ENCODE measurements around the gene CELF1. TPM values are rescaled to one million over a fixed set of nuclear protein-coding genes. Genes with fewer than 3 reads are reported as not detected.

The CELF1 gene
- total and polyA plus RNA-seq, 2 experiments from 2014 or later, result 124 to 233 TPM

DNA sequence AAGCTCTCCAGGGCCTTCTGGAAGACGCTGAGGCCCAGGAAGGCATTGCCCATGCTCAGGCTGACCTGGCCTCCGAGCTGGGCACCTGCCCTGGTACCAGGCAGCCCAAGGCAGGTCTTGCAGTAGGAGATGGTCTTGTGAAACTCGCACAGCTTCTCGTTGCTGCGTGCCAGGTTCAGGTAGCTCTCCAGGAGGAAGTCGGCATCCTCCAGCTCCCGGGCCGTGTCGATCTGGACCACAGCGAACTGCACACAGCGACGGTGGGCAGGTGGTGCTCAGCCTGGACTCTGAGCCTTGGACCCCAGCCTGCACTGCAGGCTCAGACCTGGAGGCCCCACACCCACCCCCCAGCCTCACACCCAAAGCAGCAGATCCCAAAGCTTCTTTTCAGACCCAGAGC is 105.0 kb downstream of the CELF1 start:
- Mint-ChIP-seq H3K4me3 (no peak overlapping the region), H3K36me3 (ENCODE audit: low read depth) (no peaks in the 10 kb centered on the region), H3K27me3 (ENCODE audit: insufficient read depth, low read depth, poor library complexity) (no peaks in the 10 kb centered on the region), H3K9me3 (no peaks in the 10 kb centered on the region), H3K27ac (no peak overlapping the region), H3K4me1 (no peaks in the 10 kb centered on the region)
- DNase-seq (ENCODE audit: low spot score) (no peak), ATAC-seq (no peak)
- Histone ChIP-seq H4K20me1 (replicated peaks; ENCODE audit: insufficient read depth) (no peaks in the 10 kb centered on the region), H3K4me3 (no peak overlapping the region), H2AFZ (no peak overlapping the region), H3K27ac (ENCODE audit: low read depth) (no peak overlapping the region), H3K27me3 (ENCODE audit: insufficient read depth) (no peaks in the 10 kb centered on the region), H3K4me2 (no peak overlapping the region), H3F3A (replicated peaks; ENCODE audit: low read depth) (no peaks in the 10 kb centered on the region), H3K9me2 (ENCODE audit: insufficient read depth) (no peaks in the 10 kb centered on the region), H3K4me1 (ENCODE audit: insufficient read depth) (no peaks in the 10 kb centered on the region), H3K36me3 (ENCODE audit: insufficient read depth) (no peaks in the 10 kb centered on the region), H3K79me2 (replicated peaks; ENCODE audit: insufficient read depth) (no peaks in the 10 kb centered on the region)
- no peak for TF ChIP-seq ZNF114 (CRISPR knock-in tag; IDR thresholded peaks at IDR 0.05)
- no peak for TF ChIP-seq NANOG (IDR thresholded peaks at IDR 0.05; ENCODE audit: borderline replicate concordance)
- no peak for TF ChIP-seq STAT1 (IDR thresholded peaks at IDR 0.05; ENCODE audit: unreplicated experiment)
- no peak for TF ChIP-seq EZH2 (IDR thresholded peaks at IDR 0.05; ENCODE audit: low read depth, unreplicated experiment)
- TF ChIP-seq, protein P1, sequence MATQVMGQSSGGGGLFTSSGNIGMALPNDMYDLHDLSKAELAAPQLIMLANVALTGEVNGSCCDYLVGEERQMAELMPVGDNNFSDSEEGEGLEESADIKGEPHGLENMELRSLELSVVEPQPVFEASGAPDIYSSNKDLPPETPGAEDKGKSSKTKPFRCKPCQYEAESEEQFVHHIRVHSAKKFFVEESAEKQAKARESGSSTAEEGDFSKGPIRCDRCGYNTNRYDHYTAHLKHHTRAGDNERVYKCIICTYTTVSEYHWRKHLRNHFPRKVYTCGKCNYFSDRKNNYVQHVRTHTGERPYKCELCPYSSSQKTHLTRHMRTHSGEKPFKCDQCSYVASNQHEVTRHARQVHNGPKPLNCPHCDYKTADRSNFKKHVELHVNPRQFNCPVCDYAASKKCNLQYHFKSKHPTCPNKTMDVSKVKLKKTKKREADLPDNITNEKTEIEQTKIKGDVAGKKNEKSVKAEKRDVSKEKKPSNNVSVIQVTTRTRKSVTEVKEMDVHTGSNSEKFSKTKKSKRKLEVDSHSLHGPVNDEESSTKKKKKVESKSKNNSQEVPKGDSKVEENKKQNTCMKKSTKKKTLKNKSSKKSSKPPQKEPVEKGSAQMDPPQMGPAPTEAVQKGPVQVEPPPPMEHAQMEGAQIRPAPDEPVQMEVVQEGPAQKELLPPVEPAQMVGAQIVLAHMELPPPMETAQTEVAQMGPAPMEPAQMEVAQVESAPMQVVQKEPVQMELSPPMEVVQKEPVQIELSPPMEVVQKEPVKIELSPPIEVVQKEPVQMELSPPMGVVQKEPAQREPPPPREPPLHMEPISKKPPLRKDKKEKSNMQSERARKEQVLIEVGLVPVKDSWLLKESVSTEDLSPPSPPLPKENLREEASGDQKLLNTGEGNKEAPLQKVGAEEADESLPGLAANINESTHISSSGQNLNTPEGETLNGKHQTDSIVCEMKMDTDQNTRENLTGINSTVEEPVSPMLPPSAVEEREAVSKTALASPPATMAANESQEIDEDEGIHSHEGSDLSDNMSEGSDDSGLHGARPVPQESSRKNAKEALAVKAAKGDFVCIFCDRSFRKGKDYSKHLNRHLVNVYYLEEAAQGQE (IDR thresholded peaks at IDR 0.05; ENCODE audit: unreplicated experiment), result no peak
- TF ChIP-seq JUNB (IDR thresholded peaks at IDR 0.05; ENCODE audit: unreplicated experiment), result no peak
- TF ChIP-seq, protein P2, sequence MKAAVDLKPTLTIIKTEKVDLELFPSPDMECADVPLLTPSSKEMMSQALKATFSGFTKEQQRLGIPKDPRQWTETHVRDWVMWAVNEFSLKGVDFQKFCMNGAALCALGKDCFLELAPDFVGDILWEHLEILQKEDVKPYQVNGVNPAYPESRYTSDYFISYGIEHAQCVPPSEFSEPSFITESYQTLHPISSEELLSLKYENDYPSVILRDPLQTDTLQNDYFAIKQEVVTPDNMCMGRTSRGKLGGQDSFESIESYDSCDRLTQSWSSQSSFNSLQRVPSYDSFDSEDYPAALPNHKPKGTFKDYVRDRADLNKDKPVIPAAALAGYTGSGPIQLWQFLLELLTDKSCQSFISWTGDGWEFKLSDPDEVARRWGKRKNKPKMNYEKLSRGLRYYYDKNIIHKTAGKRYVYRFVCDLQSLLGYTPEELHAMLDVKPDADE (IDR thresholded peaks at IDR 0.05), result no peak
- TF ChIP-seq, protein P3, sequence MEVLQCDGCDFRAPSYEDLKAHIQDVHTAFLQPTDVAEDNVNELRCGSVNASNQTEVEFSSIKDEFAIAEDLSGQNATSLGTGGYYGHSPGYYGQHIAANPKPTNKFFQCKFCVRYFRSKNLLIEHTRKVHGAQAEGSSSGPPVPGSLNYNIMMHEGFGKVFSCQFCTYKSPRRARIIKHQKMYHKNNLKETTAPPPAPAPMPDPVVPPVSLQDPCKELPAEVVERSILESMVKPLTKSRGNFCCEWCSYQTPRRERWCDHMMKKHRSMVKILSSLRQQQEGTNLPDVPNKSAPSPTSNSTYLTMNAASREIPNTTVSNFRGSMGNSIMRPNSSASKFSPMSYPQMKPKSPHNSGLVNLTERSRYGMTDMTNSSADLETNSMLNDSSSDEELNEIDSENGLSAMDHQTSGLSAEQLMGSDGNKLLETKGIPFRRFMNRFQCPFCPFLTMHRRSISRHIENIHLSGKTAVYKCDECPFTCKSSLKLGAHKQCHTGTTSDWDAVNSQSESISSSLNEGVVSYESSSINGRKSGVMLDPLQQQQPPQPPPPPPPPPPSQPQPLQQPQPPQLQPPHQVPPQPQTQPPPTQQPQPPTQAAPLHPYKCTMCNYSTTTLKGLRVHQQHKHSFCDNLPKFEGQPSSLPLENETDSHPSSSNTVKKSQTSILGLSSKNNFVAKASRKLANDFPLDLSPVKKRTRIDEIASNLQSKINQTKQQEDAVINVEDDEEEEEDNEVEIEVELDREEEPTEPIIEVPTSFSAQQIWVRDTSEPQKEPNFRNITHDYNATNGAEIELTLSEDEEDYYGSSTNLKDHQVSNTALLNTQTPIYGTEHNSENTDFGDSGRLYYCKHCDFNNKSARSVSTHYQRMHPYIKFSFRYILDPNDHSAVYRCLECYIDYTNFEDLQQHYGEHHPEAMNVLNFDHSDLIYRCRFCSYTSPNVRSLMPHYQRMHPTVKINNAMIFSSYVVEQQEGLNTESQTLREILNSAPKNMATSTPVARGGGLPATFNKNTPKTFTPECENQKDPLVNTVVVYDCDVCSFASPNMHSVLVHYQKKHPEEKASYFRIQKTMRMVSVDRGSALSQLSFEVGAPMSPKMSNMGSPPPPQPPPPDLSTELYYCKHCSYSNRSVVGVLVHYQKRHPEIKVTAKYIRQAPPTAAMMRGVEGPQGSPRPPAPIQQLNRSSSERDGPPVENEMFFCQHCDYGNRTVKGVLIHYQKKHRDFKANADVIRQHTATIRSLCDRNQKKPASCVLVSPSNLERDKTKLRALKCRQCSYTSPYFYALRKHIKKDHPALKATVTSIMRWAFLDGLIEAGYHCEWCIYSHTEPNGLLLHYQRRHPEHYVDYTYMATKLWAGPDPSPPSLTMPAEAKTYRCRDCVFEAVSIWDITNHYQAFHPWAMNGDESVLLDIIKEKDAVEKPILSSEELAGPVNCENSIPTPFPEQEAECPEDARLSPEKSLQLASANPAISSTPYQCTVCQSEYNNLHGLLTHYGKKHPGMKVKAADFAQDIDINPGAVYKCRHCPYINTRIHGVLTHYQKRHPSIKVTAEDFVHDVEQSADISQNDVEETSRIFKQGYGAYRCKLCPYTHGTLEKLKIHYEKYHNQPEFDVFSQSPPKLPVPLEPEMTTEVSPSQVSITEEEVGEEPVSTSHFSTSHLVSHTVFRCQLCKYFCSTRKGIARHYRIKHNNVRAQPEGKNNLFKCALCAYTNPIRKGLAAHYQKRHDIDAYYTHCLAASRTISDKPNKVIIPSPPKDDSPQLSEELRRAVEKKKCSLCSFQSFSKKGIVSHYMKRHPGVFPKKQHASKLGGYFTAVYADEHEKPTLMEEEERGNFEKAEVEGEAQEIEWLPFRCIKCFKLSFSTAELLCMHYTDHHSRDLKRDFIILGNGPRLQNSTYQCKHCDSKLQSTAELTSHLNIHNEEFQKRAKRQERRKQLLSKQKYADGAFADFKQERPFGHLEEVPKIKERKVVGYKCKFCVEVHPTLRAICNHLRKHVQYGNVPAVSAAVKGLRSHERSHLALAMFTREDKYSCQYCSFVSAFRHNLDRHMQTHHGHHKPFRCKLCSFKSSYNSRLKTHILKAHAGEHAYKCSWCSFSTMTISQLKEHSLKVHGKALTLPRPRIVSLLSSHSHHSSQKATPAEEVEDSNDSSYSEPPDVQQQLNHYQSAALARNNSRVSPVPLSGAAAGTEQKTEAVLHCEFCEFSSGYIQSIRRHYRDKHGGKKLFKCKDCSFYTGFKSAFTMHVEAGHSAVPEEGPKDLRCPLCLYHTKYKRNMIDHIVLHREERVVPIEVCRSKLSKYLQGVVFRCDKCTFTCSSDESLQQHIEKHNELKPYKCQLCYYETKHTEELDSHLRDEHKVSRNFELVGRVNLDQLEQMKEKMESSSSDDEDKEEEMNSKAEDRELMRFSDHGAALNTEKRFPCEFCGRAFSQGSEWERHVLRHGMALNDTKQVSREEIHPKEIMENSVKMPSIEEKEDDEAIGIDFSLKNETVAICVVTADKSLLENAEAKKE (CRISPR knock-in tag; IDR thresholded peaks at IDR 0.05), result no peak
- TF ChIP-seq POLR2AphosphoS5 (IDR thresholded peaks at IDR 0.05; ENCODE audit: low read depth), result no peak
- TF ChIP-seq, protein P4, sequence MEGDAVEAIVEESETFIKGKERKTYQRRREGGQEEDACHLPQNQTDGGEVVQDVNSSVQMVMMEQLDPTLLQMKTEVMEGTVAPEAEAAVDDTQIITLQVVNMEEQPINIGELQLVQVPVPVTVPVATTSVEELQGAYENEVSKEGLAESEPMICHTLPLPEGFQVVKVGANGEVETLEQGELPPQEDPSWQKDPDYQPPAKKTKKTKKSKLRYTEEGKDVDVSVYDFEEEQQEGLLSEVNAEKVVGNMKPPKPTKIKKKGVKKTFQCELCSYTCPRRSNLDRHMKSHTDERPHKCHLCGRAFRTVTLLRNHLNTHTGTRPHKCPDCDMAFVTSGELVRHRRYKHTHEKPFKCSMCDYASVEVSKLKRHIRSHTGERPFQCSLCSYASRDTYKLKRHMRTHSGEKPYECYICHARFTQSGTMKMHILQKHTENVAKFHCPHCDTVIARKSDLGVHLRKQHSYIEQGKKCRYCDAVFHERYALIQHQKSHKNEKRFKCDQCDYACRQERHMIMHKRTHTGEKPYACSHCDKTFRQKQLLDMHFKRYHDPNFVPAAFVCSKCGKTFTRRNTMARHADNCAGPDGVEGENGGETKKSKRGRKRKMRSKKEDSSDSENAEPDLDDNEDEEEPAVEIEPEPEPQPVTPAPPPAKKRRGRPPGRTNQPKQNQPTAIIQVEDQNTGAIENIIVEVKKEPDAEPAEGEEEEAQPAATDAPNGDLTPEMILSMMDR (conservative IDR thresholded peaks at IDR 0.05; ENCODE audit: low read depth in 2 of 2), result no peak
- TF ChIP-seq CREB1 (CRISPR knock-in tag; IDR thresholded peaks at IDR 0.05; ENCODE audit: low read depth), result no peak
- TF ChIP-seq ZNF331 (CRISPR knock-in tag; IDR thresholded peaks at IDR 0.05; ENCODE audit: low read depth), result no peak
- TF ChIP-seq EZH2phosphoT487 (IDR thresholded peaks at IDR 0.05; ENCODE audit: unreplicated experiment), result no peak

Data from GM23338 (cell line).